Umbilical cord (tissue), 2 donors: Measurements from ENCODE around the gene MAPK8. TPM values are rescaled to one million over a fixed set of nuclear protein-coding genes. Genes with fewer than 3 reads are reported as not detected.
"Not testable (repeated sequence)": the region's sequence is repeated elsewhere in the genome, so short reads cannot be mapped to it uniquely, and the experiment has no call there.

Experiments
- DNase-seq: peaks from one replicate; pipeline ENCODE4 v3.0.0-alpha.2; 2015; ENCODE audit warnings: low spot score
- total RNA-seq: library from RNA; depleted of rRNA; stranded (reverse); fragments of >200 nt; gene quantifications from one replicate; pipeline ENCODE4 v1.2.3, GENCODE V29; 2014; ENCODE audit warnings: low replicate concordance; ENCODE audit not compliant: insufficient read depth

MAPK8 gene
- total RNA-seq, 1 donor from 2014 or later = 56.1 TPM

GRCh38 chr10:48333856-48334255 is 27.4 kb downstream of the MAPK8 start:
- no peak for DNase-seq

GRCh38 chr10:48335788-48336187 is 29.3 kb downstream of the MAPK8 start:
- DNase-seq = no peak

- no peak for DNase-seq
Observed at GRCh38 chr10:48336978-48337599, 30.6 kb downstream of the MAPK8 start.

DNA sequence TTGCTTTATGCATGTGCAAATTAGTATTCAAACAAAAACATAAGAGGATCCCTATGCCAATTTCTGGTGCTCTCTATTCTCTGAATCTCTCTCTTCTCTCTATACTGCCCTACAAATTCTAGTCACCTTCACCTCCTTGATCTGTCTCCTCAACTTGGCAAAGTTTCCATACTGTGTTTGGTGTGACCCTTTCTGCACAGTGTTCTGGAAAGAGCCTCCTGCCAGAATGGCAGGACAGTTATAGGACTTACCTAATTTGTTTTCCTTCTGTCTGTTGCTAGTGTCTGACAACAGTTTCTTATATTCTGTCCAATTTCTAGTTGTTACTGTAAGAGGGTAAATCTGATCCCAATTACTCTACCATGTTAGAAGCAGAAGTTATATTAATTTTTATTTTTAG is 34.3 kb downstream of the MAPK8 start:
- DNase-seq = no peak

DNA sequence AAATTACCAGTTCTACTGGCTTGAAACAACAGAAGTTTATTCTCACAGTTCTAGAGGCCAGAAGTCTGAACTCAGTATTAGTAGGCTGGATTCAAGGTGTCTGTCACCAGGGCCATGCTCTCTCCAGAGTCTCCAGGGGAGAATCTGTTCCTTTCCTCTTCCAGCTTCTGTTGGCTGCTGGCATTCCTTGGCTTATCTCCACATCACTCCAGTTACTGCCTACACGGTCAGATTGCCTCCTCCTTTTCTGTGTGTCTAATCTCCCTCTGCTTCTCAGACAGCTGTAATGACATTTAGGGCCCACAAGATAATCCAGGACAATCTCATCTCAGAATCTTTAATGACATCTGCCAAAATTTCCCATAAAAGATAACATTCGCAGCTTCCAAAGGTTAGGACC is 36.6 kb downstream of the MAPK8 start:
- DNase-seq = no peak

DNA sequence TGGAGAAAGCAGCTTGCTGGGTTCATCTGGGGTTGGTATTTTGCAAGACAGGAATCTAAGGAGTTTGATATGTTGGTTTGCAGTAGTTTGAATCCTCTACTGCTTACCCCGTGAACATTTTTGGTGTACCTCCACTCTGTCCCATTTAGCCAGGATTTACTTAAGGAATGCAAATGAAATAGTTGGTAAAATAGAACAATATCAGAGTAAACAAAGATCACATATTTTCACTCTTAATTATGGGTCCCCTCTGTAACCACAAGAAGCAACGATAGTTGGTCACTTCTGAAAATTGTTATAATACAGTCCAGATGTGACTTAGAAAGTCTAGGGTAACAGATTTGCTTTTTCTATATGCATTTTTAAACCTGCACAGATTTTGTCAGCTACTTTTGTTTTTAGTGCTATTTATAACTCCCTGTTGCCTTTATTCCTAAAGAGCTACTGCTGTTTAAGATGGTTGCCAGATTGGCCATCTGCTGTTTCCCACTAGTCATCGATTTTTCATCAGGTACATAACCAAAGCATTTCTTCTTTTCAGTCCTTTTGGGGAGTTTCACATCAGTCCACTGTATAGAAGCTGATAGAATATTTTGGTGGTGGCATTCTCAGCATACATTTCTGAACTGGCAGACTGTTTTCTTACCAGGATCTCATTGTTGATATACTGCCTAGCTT is 37.6 kb downstream of the MAPK8 start:
- no peak for DNase-seq

DNA sequence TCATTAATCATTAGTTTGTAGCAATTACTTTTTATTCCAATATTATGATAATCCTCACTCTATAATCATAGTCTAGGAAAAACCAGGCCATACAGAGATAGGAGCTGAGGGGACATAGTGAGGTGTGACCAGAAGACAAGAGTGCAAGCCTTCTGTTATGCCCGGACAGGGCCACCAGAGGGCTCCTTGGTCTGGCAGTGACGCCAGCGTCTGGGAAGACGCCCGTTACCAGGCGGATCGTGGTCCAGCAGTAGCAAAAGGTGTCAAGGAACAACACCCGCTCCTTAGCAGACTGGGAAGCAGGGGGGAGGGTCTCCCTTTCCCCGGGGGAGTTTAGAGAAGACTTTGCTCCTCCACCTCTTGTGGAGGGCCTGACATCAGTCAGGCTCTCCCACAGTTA is 39.8 kb downstream of the MAPK8 start:
- DNase-seq = not testable (repeated sequence)

- DNase-seq = not testable (repeated sequence)
Observed at GRCh38 chr10:48347539-48347938, 41.1 kb downstream of the MAPK8 start.

GRCh38 chr10:48347943-48348342 is 41.5 kb downstream of the MAPK8 start:
- not testable (repeated sequence) for DNase-seq

DNA sequence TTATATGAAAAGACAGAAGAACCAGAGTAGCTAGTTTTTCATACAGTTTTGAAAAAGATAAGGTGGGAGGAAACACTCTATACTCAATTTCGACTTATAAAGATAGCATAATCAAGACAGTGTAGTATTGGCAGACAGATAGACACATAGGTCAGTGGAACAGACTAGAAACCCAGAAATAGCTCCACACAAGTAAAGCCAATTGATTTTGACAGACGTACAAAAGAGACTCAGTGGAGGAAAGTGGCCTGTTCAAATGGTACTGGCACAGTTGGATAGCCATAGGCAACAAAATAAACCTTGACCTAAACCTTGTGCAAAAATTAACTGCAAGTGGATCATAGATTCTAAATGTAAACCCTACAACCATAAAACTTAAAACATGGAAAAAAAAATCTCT is 46.8 kb downstream of the MAPK8 start:
- DNase-seq = no peak

DNA sequence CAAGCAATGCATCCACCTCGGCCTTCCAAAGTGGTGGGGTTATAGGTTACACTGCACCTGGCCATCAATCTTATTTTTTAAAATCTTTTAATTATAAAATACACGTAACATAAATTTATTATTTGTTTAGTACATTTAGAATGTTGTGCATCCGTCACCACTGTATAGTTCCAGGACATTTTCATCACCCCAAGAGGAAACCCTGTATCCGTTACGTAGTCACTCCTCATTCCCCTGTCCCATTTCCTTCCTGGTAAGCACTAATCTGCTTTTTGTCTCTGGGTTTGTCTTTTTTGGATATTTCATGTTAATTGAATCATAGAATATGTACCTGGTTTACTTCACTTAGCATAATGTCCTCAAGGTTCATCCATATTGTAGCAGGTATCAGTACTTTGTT is 51.2 kb downstream of the MAPK8 start:
- no peak for DNase-seq

DNA sequence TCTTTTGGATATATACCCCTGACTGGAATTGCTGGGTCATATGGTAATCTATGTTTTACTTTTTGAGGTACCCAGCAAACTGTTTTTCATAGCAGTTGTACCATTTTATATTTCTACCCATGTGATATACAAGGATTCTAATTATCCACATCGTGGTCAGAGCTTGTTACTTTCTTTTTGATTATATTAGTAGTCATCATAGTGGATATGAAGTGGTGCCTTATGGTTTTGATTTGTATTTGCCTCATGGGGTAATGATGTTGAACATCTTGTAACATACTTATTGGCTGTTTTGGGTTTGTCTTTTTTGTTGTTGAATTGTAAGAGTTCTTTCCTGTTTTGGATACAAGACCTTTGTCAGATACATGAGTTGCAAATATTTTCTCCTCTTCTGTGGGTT is 51.7 kb downstream of the MAPK8 start:
- no peak for DNase-seq

GRCh38 chr10:48358838-48359237 is 52.4 kb downstream of the MAPK8 start:
- no peak for DNase-seq

- DNase-seq = no peak
Observed at GRCh38 chr10:48361176-48361575, 54.7 kb downstream of the MAPK8 start.

DNA sequence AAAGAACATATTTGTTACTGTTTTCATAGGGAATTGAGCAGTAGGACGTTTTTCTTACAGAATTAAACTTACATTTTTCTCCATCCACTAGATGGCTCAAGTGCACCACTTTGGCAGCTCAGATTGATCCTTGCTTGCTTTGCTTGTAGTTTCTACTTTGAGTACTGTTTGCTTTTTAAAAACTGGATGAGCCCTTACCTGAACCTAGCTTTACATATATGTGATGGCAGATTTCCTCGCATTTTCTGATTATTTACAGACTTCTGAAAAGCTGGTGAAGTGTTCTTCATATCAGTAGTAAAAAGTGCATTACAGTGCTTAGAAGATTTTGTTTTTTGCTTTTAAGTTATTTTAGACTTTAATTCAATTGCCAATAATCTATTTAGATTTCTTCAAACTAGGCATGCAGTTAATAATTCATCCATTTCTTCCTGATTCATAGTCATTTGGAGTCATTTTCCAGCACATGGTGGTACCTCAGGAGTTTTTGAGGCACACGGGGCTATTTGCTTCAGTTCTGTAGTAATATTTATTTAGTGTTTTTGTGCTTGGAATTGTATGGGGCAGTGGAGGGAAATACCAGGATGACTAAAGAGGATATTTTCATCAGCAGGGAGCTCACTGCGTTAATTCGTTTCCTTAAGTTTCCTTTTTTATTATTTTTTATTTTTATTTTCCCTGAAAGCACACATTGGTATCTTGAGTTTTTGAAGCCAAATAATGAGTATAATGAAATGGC is 57.3 kb downstream of the MAPK8 start:
- peak; percentile 81 for DNase-seq

DNA sequence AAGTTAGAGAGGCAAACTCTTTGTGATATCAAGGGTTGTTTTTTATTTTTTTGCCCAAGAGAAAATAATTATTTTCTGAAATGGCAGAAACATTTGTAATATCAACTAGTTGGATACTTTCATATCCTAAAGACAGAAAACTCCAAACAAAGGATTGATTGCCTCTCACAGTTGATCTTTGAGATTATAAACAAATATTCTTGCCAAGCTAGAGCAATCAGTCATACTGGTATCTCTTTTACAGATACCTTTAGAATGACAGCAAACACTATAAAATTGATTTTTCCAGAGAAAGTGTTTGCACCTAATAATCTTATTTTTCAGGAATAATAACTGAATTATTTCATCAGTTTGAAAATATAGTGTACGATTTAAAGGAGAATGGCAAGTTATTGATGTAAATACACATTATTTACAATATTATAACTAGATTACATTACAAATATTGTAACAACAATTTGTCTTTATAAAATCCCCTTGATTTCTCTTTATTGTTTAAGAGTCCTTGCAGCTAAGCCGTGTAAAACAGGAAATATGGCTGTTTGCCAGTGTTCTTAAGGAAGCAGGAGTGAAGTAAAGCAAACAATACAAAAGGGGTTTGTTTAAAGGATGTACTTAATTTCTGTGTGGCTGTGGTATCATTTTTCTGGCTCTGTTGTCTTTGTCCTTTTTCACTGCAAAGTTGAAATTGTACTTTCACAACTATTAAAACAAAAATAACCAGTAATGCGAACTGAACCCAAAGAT is 58.4 kb downstream of the MAPK8 start:
- peak; percentile 23 for DNase-seq

DNA sequence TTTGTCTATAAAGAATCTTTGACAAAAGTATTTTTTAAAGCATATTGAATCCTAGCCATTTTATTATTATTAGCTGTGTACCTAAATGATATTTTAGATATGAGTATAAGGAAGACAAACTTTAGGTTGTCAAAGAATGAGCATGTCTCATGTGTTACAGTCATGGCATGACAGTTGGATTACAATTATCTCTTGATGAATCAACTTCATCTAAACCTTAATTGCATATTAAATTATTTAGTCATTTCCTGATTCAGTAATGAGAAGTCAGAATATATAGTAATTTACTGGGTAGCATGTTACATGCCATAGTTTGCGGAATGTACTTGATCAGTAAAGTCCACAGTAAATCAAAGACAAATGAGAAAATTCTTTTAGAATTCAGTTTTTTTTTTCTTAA is 59.2 kb downstream of the MAPK8 start:
- no peak for DNase-seq

GRCh38 chr10:48366261-48366660 is 59.8 kb downstream of the MAPK8 start:
- no peak for DNase-seq

DNA sequence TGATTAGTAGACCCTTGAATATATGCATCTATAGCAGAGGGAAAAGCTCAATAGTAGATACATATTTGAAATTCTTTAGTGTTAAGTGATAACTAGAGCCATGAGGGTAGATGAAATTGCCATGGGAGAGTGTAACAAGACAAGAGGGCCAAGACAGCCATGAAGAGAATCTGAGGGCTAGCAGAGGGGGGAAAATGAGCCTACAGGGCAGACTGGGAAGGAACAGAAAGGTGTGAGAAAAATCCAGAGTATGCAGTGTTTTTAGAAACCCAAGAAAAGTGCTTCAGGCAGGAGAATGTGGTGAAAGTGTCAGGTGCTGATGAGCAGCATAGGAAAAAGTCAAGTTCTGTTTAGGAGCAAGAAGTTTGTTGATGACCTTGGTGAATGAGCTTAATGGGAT is 63.0 kb downstream of the MAPK8 start:
- no peak for DNase-seq

GRCh38 chr10:48377751-48378530 is 71.5 kb downstream of the MAPK8 start:
- DNase-seq = no peak

GRCh38 chr10:48378675-48379074 is 72.2 kb downstream of the MAPK8 start:
- no peak for DNase-seq
